HepG2 (cell line): ENCODE data around the gene MFNG.

Experiments used
- NR1H2 ChIP-seq: sonication (generic); formaldehyde crosslinking; IDR thresholded peaks from 2 replicates; pipeline ENCODE4 v1.8.1; 2022; ENCODE audit warnings: low read depth, missing genetic modification reagents, borderline replicate concordance
- ZHX1 ChIP-seq: sonication (generic); formaldehyde crosslinking; IDR thresholded peaks from 2 replicates; pipeline ENCODE4 v1.8.1; 2022; ENCODE audit warnings: low read depth, mild to moderate bottlenecking, missing genetic modification reagents

GRCh38 chr22:37445501-37445900 is 40.7 kb downstream of the MFNG start:
- TF ChIP-seq ZHX1 (no peak), NR1H2 (CRISPR knock-in tag) (no peak)
